CD4-positive, alpha-beta T cell treated with Interleukin-4 for 4 hours (primary cell): ENCODE results near the gene CLIC4.

Experiments used
- DNase-seq: peaks from one replicate; pipeline ENCODE4 v3.0.0-alpha.2; 2020

CLIC4 gene

DNA sequence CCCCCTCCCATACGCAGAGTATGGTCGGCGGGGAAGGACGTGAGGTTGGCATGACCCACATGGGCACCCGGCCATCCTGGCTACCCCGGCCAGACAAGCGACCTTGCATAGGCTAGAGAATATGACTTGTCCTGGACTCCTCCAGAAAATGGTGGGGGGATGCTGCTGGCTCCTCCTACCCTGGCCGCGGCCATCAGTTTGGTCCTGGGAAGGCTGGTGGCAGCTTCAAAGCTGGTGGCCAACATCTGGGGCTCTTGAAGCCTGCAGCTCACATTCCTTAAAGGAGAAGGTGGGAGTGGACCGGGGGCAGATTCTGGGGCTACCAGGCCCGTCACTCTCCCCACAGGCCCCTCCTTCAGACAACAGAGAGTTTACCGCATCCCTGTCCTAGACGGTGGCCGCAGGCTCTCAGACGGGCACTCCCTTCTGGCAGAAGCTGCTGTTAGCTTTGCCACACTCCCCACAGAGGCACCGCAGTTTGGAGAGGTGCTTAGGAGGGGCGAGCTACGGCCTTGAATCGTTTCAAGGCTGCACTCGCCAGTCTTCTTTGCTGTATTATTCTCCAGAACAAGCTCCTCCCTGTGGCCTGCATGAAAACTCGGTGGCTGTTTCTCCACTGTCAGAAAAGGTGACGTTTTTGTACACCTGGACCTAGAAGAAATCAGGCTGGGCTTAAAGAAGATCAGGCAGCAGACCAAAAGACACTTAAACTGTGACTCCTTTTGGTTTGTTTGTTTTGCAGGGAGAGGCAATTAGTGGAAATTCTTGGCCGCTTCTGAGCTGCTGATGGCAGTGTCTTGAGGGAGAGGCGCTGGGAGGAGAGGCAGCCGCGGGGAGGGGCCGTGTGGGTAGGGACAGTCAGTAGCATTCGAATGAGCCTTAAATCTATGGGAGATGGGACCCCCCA, 116.8 kb downstream of the CLIC4 start:
- no peak for DNase-seq

DNA sequence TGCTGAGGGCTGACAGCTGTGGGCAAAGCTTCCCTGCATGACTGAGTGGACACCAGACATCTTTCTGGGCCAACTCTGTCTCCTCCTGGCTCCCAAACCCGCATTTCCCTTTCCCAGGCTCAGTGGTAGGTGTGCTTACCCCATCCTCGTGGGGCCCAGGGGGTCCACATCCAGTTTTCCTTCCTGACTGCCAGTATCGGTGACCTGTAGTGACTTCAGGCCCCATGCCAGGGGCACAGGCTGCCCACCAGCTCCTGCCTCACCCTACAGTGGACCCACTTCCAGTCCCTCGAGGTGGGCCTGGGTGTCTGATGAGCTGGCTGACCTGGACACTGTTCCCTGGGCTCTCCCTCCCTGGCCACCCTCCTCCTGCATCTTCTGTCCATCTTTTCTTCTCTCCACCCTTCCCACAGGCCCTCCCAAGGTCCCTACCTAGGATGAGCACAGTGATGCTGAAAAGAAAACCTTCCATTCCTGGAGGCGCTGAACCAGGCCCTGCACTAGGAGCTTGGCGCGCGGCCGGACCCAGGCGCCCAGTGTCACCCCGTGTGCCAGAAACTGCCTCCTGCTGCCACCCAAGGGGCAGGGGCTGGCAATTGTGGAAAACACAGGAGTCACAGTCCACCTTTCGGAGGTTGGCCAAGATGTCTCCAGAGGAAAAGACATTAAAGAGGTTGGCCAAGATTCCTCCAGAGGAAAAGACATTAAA, 117.7 kb downstream of the CLIC4 start:
- DNase-seq, result no peak

DNA sequence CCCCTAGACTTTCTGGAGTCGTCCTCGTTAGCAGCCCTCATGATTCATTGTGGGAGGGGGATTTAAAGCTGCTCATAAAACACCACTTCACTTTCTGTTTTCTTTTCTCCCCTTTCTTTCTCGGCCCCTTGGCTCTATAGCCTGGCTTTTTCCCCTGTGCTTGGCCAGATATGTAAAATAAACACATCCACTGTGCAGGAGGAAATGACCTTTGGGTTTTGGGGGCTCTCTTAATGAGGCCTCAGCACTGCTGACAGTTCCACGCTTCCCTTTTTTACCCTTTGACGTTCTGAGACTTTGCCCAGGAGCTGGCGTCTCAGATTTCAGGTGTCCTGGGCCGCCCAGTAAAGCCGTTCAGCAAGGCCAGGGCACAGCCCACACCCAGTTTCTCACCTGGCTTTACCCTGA, 119.1 kb downstream of the CLIC4 start:
- no peak for DNase-seq

DNA sequence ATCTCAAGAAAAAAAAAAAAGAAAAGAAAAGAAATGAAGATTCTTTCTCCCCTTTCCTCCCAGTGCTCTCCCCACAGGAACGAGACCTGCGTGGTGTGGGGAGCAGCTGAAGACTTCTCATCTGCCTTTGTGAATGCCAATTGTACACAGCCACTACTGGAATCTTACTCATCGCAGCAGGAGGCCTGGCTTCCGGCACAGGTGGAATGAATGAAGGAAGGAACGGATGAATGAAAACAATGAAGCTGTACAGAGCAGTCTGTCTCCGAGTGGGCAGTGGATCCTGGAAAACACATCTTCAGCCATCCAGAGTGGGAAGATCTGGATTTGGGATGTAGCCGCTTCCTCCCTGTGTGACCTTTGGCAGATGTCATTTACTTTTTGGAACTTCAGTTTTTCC, 119.9 kb downstream of the CLIC4 start:
- DNase-seq, result no peak

DNA sequence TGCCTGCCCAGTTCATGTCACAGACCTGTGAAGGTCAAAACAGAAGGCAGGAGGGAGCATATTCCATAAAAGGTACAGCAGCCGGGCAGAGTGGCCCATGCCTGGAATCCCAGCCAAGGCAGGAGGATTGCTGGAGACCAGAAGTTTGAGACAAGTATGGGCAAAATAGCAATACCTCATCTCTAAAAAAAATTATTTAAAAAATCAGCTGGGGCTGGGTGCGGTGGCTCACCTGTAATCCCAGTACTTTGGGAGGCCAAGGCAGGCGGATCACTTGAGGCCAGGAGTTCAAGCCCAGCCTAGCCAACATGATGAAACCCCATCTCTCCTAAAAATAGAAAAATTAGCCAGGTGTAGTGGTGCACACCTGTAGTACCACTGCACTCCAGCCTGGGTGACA, 120.3 kb downstream of the CLIC4 start:
- DNase-seq, result no peak

DNA sequence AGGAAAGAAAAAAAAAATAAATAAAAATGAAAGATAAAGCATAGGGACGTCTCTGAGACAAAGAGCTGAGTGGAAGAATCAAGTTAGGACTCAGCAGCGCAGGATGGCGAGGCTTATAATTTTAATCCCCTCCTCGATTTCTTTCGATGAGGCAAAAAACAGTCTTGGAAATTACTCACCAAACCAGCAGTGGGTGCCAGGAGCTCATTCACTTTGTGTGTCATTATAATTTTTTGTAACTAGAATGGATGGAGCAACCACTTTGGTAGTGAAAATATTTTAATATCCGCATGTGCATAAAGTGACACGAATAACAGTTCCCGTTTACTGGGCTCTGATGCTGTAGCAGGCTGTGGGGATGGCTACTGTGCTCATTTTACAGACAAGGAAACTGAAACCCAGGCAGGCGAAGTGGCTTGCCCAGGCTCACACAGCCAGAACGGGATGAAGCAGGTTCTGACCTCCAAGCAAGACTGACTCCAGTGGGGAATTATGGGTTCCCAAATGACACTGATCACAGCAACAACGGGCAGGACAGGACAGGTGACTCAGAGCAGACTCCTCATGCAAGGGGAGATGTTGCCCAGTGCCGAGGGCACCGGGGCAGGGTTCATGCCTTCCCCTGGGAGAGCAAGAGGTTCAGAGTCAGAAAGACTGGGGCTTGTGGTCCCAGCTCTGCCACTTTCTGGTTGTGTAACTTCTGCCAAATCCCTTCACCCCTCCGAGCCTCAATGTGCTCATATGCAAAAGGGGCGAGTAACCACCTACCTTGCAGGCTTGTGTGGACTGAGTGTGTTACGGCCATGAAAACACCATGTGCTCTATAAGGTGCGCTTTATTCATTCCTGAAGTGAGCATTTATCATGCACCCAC, 121.2 kb downstream of the CLIC4 start:
- DNase-seq, result no peak

DNA sequence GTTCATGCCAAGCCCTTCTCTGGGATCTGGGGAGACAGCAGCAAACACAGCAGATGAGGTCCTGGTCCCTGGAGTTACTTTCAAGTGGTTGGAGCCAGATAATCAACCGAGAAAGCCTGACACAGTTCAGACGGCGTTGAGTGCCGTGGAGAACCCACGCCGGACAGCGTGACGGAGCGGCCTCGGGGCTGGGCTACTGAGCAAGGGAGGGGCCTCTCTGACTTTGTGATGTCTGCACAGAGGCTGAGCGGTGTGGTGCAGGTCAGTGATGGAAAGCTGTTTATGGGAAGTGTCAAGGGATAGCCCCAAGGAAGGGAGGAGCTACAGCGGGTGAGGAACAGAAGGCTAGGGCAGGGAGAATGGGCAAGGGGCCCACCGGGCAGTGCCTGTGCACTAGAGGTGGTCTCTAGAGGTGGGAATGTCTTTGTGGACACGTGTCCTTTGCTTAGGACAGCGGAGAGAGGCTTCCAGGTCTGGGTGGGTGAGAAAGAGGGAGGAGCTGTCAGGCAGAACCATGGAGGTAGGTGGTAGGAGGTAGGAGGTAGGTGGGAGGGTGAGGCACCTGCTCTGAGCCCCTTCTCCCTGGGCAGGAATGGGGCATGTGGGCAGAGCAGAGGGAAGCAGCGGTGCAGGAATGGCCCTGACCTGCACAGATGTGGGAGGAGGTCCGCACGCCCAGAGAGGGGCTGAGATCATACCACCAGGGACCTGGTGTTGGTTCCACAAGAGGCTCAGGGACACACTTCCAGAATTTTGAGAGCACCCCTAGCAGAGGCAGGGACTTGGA, 122.0 kb downstream of the CLIC4 start:
- no peak for DNase-seq

DNA sequence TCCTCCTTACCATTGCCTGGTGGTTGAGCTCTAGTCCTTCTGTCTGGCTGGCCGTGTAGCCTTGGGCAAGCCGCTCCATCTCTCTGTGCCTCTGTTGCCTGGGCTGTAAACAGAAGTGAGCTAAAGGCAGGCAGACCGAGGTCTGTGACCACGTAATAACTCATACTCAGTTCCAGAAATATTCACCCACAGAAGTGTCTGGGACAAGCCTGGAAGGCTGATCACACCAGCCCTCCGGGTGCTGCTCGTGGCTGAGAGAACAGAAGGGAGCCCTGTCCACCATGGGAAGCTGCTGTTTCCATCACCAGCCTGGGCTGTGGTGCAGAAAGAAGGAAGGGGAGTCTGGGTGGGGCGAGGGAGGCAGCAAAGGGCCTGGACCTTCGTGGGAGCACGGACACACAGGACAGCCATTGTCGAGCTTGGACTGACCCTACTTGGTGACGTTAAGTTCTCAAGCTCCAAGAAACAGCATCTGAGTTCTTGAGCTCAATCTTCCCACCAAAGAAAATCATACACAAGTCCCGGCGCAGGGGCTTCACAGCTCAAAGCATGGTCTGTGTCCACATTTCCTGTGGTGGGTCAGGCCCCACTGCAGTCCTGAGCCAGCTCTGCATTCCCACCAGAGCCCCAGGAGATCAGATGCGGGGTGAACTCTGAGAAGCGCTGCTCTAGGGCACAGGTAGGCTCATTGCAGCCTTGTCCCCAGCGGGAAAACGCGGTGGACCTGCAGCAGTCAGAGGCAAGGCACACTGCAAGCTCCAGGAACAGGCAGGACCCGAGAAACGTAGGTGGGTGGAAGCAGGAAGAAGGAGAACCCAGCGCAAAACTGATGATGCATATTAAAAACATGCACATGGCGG, 123.0 kb downstream of the CLIC4 start:
- DNase-seq, result no peak

DNA sequence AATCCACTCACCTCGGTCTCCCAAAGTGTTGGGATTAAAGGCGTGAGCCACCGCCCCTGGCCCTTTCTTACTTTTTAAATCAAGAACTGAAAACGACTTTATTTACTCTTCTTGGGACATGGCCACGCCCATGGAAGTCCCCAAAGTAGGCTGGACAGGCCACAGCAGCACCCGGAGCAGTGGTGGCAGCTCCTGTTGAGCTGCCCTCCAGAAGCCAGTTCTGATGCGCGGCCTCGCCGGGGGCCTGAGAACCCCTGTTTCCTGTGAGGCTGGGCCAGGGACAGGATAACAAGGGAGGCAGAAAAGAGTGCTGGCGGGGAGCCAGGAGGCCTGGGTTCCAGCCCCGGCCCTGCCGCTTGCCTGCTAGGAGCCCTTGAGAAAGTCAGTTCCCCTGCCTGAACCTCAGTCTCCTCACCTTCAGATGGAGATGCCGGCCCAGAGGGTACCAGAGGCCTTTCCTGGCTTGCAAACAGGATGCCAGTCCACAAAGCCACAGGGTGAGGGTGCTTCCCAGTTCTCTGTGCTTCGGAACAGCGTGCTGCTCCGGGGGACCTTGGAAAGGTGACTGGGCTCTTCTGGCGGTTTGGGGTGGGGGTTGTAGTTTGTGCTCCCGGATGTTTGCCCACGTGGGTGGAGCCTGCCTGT, 125.4 kb downstream of the CLIC4 start:
- no peak for DNase-seq

DNA sequence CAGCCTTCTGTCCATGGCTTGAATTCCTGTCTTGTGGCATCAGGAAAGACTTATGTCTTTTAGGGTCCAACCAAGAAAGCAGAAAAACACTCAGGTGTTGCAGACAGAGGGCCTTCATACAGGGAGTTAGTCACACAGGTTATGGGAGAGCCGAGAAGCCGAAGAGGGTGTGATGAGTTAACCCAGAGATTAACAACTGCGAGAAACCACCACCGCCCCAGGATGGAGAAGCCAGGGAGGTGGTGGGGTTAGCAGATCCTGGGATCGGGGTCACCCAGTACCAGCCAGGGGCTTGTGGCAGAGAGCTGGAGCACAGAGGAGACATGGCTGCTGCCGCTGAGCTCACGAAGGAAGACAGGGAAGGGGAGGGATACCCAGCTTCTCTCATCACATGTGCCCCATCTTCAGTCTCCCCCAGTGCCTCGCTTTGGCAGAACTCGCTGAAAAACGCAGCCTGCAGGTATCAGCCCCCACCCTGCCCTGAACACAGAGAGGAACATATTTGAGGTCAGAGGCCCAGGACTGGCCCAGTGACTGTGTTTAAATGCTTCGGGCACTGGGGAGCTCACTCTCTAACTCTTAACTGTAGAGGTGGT, 126.2 kb downstream of the CLIC4 start:
- DNase-seq, result no peak

DNA sequence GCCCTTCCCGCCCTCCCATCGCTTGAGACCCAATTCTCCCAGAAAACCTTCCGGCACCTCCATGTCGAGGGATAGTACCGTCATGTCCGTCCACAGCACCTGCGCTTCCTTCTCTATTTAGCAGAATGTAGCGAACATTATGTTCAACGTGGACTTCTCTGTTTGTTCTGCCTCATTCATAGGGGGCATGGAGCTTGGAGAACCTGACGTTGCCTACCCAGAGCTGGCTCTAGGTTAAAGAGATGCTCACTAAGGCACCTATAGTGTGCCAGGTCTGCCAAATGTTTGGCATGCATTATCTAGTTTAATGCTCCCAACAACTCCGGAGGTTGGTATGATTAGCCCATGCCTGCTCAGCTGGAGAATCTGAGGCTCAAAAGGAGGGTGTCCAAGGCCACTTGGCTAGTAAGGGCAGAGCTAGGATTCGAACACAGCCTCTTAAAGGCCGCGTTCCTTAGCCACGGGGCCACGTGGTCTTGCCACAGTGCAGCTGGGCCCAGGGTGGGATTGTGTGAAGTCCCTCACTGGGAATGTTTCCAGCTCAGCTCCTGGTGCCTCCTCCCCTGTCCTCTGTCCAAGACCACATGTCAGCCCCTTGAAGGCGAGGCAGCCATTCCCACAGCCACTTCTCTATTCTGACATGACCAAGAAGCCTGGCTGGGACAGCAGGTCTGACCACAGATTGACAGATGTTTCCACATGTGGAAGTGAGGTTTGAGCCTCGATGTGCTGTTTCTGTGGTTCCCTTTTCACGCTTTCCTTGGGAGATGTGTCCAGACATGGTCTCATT, 127.0 kb downstream of the CLIC4 start:
- no peak for DNase-seq

DNA sequence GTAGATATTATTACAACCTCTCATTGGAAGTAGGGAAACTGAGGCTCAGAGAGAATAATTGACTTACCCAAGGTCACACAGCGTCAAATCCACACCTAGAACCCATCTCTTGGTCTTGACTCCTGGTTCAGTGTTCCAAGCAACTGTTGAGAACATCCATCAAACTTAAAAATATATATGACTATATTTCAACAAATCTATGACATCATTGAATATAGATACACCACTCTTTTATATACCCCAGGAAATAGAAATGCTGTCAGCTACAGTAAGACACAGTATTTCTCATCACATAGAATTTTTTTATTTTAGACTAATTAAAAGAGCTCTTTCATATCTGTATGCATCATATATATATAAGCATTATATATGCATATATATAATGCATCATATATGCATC, 127.9 kb downstream of the CLIC4 start:
- DNase-seq, result no peak

DNA sequence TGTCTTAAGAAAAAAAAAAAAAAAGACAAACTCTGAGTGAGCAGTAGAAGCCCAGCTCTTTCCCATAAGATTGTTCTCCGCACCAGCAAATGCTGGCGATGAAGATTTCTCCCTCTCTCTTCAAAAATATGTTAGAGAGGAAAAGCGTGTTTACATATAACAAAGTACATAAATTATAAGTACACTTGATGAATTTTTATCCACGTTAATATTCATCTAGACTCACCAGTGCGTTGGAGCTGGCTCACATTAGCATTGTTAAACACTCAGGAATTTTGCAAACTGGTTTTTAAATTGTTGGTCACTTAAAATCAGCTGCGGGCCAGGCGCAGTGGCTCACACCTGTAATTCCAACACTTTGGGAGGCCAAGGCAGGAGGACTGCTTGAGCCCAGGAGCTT, 128.8 kb downstream of the CLIC4 start:
- DNase-seq, result no peak

DNA sequence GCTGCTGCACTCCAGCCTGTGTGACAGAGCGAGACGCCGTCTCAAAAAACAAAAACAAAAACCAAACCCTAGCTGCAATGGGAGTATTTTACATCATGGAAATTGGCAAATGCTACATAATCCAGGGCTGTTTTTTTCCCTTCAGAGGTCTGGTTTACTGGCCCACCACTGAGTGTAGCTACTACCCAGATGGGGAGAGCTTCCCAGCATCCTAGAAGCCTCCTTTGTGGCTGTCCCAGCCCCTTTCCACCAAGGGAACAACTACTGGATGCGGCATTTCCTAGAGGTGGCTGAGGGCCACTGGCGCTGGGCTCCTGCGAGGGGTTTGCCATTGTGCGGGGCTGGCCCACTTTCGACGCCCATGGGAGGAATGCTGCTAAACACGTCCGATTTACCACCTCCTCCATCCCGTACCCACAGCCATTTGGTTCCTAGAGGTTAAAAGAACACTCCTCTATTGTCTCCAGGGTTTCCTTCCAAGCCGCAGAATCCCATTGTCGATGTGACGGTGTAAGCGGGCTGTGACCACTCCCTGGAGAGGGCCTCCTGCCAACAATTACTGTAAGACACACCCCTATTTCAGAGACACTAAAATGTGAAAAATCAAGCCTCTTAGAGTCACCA, 129.5 kb downstream of the CLIC4 start:
- no peak for DNase-seq

DNA sequence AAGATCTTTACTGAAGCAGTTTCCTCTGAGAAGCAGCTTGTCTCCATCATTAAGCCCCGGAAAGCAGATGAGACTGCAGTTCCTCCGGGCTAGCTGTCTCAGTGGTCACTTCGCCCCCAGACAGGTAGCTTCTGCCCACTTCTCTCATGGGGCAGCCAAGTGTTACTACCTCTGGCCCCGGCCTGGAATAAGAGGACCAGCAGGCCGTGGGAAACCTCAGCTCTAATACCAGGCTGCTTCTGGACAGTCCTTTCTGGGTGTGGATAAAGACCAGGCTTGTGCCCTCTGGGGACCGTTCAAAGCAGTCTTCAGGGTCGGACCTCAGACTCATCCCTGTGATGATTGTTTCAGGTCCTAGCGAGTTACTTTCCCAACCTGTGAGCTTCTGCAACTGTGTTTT, 130.0 kb downstream of the CLIC4 start:
- no peak for DNase-seq

DNA sequence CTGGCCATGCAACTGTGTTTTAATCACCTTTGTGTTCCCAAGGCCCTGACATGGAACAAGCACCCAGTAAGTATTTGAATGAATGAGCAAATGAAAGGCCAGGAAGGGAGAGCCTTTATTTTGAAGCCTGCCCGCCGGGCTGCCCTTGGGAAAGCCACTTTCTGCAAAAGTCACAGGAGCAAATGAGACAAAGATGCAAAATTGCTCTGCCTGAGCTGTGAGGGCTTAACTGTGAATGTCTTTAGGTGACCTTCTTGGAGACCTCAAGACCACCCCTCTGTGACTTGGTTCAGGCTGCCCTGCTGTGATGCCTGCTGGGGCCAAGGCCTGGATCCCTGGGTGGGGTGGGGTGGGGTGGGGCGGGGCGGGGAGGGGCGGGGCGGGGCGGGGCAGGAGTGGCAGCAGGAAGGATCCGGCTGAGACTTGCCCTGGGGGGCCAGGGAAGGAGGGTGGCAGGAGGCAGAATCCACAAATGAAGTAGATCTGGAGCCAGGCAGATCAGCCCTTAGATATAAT, 130.8 kb downstream of the CLIC4 start:
- no peak for DNase-seq

DNA sequence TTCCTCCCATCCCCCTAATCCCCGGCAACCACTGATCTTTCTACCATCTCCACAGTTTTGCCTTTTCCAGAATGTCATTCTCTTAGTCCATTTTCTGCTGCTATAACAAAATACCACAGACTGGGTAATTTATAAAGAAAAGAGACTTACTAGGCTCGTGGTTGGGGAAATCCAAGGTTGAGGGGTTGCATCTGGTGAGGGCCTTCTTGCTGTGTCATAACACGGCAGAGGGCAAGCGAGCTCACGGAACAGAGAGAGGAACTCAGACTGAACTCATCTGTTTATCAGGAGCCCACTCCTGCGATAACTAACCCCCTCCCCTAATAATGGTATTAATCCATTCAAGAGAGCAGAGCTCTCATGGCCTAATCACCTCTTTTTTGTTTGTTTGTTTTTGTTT, 132.8 kb downstream of the CLIC4 start:
- no peak for DNase-seq

DNA sequence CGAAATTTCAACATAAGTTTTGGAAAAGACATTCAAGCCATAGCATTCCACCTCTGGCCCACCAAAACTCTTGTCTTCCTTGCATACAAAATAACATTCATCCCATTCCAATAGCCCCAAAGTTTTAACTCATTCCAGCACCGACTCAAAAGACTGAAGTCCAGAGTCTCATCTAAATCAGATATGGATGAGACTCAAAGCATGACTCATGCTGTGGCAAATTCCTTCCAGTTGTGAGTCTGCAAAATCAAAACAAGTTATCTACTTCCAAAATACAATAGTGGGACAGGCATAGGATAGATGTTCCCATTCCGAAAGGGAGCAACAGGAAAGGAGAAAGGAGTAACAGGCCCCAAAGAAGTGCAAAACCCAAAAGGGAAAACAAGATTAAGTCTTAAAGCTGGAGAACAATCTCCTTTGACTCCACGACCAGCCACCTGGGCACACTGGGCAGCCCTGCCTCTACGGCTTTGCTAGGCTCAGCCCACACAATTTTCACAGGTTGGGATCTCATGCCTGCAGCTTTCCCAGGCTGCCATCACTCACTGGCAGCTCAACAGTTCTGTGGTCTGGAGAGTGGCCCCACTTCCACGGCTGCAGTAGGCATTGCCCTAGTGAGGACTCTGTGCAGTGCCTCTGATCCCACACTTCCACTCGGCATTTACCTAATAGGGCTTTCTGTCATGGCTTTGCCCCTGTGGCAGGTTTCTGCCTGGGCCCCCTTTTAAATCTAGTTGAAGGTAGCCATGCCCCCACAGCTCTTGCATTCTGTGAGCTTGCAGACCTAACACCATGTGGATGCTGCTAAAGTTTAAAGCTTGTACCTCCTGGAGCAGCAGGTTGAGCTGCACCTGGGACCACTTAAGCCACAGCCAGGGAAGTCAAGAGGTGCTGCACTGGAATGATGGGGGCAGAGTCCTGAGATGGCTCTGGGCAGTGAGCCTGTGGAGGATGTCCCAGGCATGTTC, 133.8 kb downstream of the CLIC4 start:
- DNase-seq, result no peak
